H9 (cell line): ENCODE data around the gene DCTPP1. TPM values are rescaled to one million over a fixed set of nuclear protein-coding genes. Genes with fewer than 3 reads are reported as not detected.

Experiments
- DNase-seq: peaks from one replicate; pipeline ENCODE4 v3.0.0-alpha.2; 2017
- H2AFZ ChIP-seq: one replicate; pipeline ENCODE4 v1.6.1; 2013; ENCODE audit warnings: mild to moderate bottlenecking, low read length, control low read depth, moderate library complexity
- H2AK5ac ChIP-seq: 2 replicates; pipeline ENCODE4 v1.6.1; 2013; ENCODE audit warnings: low read length, control low read depth, mixed read lengths; ENCODE audit not compliant: insufficient read length
- H2BK120ac ChIP-seq: one replicate; pipeline ENCODE4 v1.6.1; 2013; ENCODE audit warnings: low read depth, mild to moderate bottlenecking, low read length, control low read depth, inconsistent platforms; ENCODE audit not compliant: poor library complexity, severe bottlenecking
- H2BK12ac ChIP-seq: 2 replicates; pipeline ENCODE4 v1.6.1; 2013; ENCODE audit warnings: low read length, control low read depth, mixed read lengths, low read depth; ENCODE audit not compliant: insufficient read length
- H2BK15ac ChIP-seq: 2 replicates; pipeline ENCODE4 v1.6.1; 2013; ENCODE audit warnings: low read depth, low read length, control low read depth
- H2BK20ac ChIP-seq: one replicate; pipeline ENCODE4 v1.6.1; 2013; ENCODE audit warnings: low read depth, mild to moderate bottlenecking, low read length, control low read depth, inconsistent platforms; ENCODE audit not compliant: poor library complexity, severe bottlenecking
- H2BK5ac ChIP-seq: 2 replicates; pipeline ENCODE4 v1.6.1; 2013; ENCODE audit warnings: low read length, control low read depth, mixed read lengths; ENCODE audit not compliant: insufficient read length
- H3K14ac ChIP-seq: 2 replicates; pipeline ENCODE4 v1.6.1; 2013; ENCODE audit warnings: low read length, control low read depth; ENCODE audit not compliant: insufficient read depth
- H3K18ac ChIP-seq: 2 replicates; pipeline ENCODE4 v1.6.1; 2013; ENCODE audit warnings: low read depth, mild to moderate bottlenecking, mixed read lengths, low read length, control low read depth; ENCODE audit not compliant: insufficient read length
- H3K23ac ChIP-seq: 2 replicates; pipeline ENCODE4 v1.6.1; 2013; ENCODE audit warnings: low read length, control low read depth, mixed read lengths, low read depth; ENCODE audit not compliant: insufficient read length
- H3K23me2 ChIP-seq: 2 replicates; pipeline ENCODE4 v1.6.1; 2013; ENCODE audit warnings: low read depth, mild to moderate bottlenecking, mixed read lengths, low read length, control low read depth; ENCODE audit not compliant: insufficient read length, poor library complexity, severe bottlenecking
- H3K27ac ChIP-seq: 2 replicates; pipeline ENCODE4 v1.5.1; 2013; ENCODE audit warnings: low read length, control low read depth, mixed read lengths, low read depth; ENCODE audit not compliant: insufficient read length
- H3K27me3 ChIP-seq: 2 replicates; pipeline ENCODE4 v1.6.1; 2013; ENCODE audit warnings: low read length, control low read depth, inconsistent platforms; ENCODE audit not compliant: insufficient read depth
- H3K4ac ChIP-seq: 2 replicates; pipeline ENCODE4 v1.6.1; 2013; ENCODE audit warnings: low read depth, mild to moderate bottlenecking, control low read depth, inconsistent platforms, low read length, moderate library complexity
- H3K4me1 ChIP-seq: 2 replicates; pipeline ENCODE4 v1.6.1; 2013; ENCODE audit warnings: low read length, control low read depth, inconsistent platforms; ENCODE audit not compliant: insufficient read depth
- H3K4me2 ChIP-seq: 2 replicates; pipeline ENCODE4 v1.6.1; 2013; ENCODE audit warnings: low read length, control low read depth, mixed read lengths; ENCODE audit not compliant: insufficient read length, insufficient read depth
- H3K56ac ChIP-seq: 2 replicates; pipeline ENCODE4 v1.6.1; 2013; ENCODE audit warnings: low read depth, mild to moderate bottlenecking, mixed read lengths, low read length, control low read depth; ENCODE audit not compliant: insufficient read length
- H3K79me1 ChIP-seq: 2 replicates; pipeline ENCODE4 v1.6.1; 2013; ENCODE audit warnings: low read depth, mild to moderate bottlenecking, moderate library complexity, low read length, control low read depth, inconsistent platforms; ENCODE audit not compliant: insufficient read depth, poor library complexity, severe bottlenecking
- H3K79me2 ChIP-seq: 2 replicates; pipeline ENCODE4 v1.6.1; 2013; ENCODE audit warnings: low read length, control low read depth, inconsistent platforms; ENCODE audit not compliant: insufficient read depth
- H3K9ac ChIP-seq: 2 replicates; pipeline ENCODE4 v1.6.1; 2013; ENCODE audit warnings: low read length, control low read depth, mixed read lengths; ENCODE audit not compliant: insufficient read length; ENCODE audit errors: extremely low read depth
- H3K9me3 ChIP-seq: one replicate; pipeline ENCODE4 v1.6.1; 2013; ENCODE audit warnings: low read depth, low read length, inconsistent platforms; ENCODE audit not compliant: control insufficient read depth
- H3T11ph ChIP-seq: one replicate; pipeline ENCODE4 v1.6.1; 2013; ENCODE audit warnings: mild to moderate bottlenecking, low read length, control low read depth, inconsistent platforms
- H4K20me1 ChIP-seq: one replicate; pipeline ENCODE4 v1.6.1; 2013; ENCODE audit not compliant: control insufficient read depth, insufficient read length, insufficient read depth
- H4K5ac ChIP-seq: 2 replicates; pipeline ENCODE4 v1.6.1; 2013; ENCODE audit warnings: low read depth, mild to moderate bottlenecking, mixed read lengths, low read length, control low read depth; ENCODE audit not compliant: insufficient read length
- H4K8ac ChIP-seq: replicated peaks from 2 replicates; pipeline ENCODE4 v1.6.1; 2013; ENCODE audit warnings: low read length, control low read depth, mixed read lengths, low read depth; ENCODE audit not compliant: insufficient read length
- H4K91ac ChIP-seq: 2 replicates; pipeline ENCODE4 v1.6.1; 2013; ENCODE audit warnings: low read depth, mild to moderate bottlenecking, moderate library complexity, mixed read lengths, low read length, control low read depth; ENCODE audit not compliant: insufficient read length
- H3K27ac Mint-ChIP-seq, 3 experiments: 2 replicates in 2 of 3; 3 replicates in 1 of 3; pipeline ENCODE4 v1.8.0; 2020 to 2021; ENCODE audit warnings: mixed read lengths in 3 of 3, mild to moderate bottlenecking in 1 of 3, moderate library complexity in 1 of 3
- H3K27me3 Mint-ChIP-seq: 2 replicates; pipeline ENCODE4 v1.8.0; 2021; ENCODE audit warnings: low read depth, mild to moderate bottlenecking, moderate library complexity, mixed read lengths
- H3K36me3 Mint-ChIP-seq, 3 experiments: 2 replicates in 2 of 3; 3 replicates in 1 of 3; pipeline ENCODE4 v1.8.0; 2020 to 2021; ENCODE audit warnings: low read depth in 3 of 3, mixed read lengths in 3 of 3; ENCODE audit not compliant: insufficient read depth in 1 of 3
- H3K4me1 Mint-ChIP-seq, 2 experiments: 2 replicates each; pipeline ENCODE4 v1.8.0; 2020; ENCODE audit warnings: mixed read lengths in 2 of 2
- H3K4me3 Mint-ChIP-seq, 2 experiments: 2 replicates in 1 of 2; 3 replicates in 1 of 2; pipeline ENCODE4 v1.8.0; 2020 to 2021; ENCODE audit warnings: mild to moderate bottlenecking in 2 of 2, mixed read lengths in 2 of 2, moderate library complexity in 1 of 2
- H3K9me3 Mint-ChIP-seq, 2 experiments: 2 replicates in 1 of 2; 3 replicates in 1 of 2; pipeline ENCODE4 v1.8.0; 2020; ENCODE audit warnings: mild to moderate bottlenecking in 2 of 2, mixed read lengths in 2 of 2, moderate library complexity in 1 of 2
- WGBS: extraction: QIAGEN DNeasy Blood & Tissue Kit; methylation state at CpG from one replicate; pipeline ENCODE4 v1.1.7; 2013; ENCODE audit warnings: missing lambda C conversion rate, low lambda C conversion rate, mixed read lengths; ENCODE audit not compliant: insufficient read length; ENCODE audit errors: extremely low coverage; 5-methylcytosine and 5-hydroxymethylcytosine counted together
- total RNA-seq: library from RNA; stranded (reverse); gene quantifications from 2 replicates; pipeline ENCODE4 v1.2.1, GENCODE V29; 2021
- TF ChIP-seq, protein P1 (sequence below): fragments of 200-600 bp; sonication (generic); conservative IDR thresholded peaks from 3 replicates; pipeline ENCODE4 v1.8.0; 2021; ENCODE audit warnings: antibody characterized with exemption, mild to moderate bottlenecking

The DCTPP1 gene
- total RNA-seq, 1 experiment from 2014 or later: 78.3 TPM

DNA sequence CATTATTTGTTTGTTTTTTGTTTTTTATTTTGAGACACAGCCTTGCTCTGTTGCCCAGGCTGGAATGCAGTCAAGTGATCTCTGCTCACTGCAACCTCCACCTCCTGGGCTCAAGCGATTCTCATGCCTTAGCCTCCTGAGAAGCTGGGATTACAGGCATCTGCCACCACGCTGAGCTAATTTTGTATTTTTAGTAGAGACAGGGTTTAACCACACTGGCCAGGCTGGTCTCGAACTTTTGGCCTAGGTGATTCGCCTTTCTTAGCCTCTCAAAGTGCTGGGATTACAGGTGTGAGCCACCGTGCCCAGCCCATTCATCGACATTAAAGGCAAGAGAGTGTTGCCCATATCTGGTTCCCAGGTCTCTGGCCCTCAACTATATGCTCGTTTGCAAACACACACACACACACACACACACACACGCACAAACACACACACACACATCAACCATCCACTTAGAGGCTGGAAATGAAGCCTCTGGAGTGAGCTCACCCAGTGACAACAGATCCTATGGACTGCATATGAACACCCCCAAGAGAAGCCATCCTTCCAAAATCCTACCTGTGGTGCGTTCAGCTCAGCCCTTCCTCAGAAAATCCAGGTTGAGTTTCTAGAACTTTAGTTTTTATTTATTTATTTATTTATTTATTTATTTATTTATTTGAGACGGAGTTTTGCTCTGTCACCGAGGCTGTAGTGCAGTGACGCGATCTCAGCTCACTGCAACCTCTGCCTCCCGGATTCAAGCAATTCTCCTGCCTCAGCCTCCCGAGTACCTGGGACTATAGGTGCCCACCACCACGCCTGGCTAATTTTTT is 28.1 kb upstream of the DCTPP1 start:
- no peak overlapping the region for H3K18ac ChIP-seq
- H3T11ph ChIP-seq: no peak overlapping the region
- no peak overlapping the region for H3K27ac ChIP-seq
- no peaks in the 10 kb centered on the region for H3K79me2 ChIP-seq
- H2BK5ac ChIP-seq: no peak overlapping the region
- Mint-ChIP-seq H3K36me3 (no peaks in the 10 kb centered on the region), H3K27ac (no peak overlapping the region), H3K27me3 (peaks cover 6% of the 10 kb centered on the region), H3K9me3 (no peaks in the 10 kb centered on the region), H3K4me1 (peaks cover 0 to 6% of the 10 kb centered on the region in 2 experiments; a peak in 1 of 4 replicates), H3K4me3 (no peak overlapping the region)
- H3K79me1 ChIP-seq: no peaks in the 10 kb centered on the region
- no peak overlapping the region for H2BK12ac ChIP-seq
- no peaks in the 10 kb centered on the region for H3K4me1 ChIP-seq
- no peak overlapping the region for H2BK20ac ChIP-seq
- H4K20me1 ChIP-seq: no peaks in the 10 kb centered on the region
- no peak overlapping the region for H2BK120ac ChIP-seq
- H2BK15ac ChIP-seq: no peak overlapping the region
- no peak overlapping the region for H3K4me2 ChIP-seq
- WGBS: no CpG with 5 or more reads among the region's 16 CpGs
- no peak overlapping the region for H2AFZ ChIP-seq
- no peak overlapping the region for H4K5ac ChIP-seq
- H2AK5ac ChIP-seq: no peak overlapping the region
- H3K9ac ChIP-seq: no peak overlapping the region
- H3K23ac ChIP-seq: no peak overlapping the region
- H3K56ac ChIP-seq: no peak overlapping the region
- no peak overlapping the region for H4K8ac ChIP-seq
- no peak overlapping the region for H4K91ac ChIP-seq
- peaks cover 2% of the 10 kb centered on the region for H3K23me2 ChIP-seq
- TF ChIP-seq, protein P1, sequence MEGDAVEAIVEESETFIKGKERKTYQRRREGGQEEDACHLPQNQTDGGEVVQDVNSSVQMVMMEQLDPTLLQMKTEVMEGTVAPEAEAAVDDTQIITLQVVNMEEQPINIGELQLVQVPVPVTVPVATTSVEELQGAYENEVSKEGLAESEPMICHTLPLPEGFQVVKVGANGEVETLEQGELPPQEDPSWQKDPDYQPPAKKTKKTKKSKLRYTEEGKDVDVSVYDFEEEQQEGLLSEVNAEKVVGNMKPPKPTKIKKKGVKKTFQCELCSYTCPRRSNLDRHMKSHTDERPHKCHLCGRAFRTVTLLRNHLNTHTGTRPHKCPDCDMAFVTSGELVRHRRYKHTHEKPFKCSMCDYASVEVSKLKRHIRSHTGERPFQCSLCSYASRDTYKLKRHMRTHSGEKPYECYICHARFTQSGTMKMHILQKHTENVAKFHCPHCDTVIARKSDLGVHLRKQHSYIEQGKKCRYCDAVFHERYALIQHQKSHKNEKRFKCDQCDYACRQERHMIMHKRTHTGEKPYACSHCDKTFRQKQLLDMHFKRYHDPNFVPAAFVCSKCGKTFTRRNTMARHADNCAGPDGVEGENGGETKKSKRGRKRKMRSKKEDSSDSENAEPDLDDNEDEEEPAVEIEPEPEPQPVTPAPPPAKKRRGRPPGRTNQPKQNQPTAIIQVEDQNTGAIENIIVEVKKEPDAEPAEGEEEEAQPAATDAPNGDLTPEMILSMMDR: no peak
- H3K4ac ChIP-seq: no peak overlapping the region
- H3K14ac ChIP-seq: no peak overlapping the region
- no peaks in the 10 kb centered on the region for H3K9me3 ChIP-seq
- H3K27me3 ChIP-seq: no peaks in the 10 kb centered on the region
- DNase-seq: no peak
